HCT116 (cell line): ENCODE measurements around the gene TANGO6. TPM values are rescaled to one million over a fixed set of nuclear protein-coding genes. Genes with fewer than 3 reads are reported as not detected.

Source experiments
- ATAC-seq: fragments of 200-7000 bp; cut with Tn5 transposase; 2 replicates; pipeline ENCODE4 v1.9.1; 2020; ENCODE audit warnings: mild to moderate bottlenecking, moderate library complexity
- BruUV-seq: library from RNA; stranded (reverse); fragments of 400-500 nt; replicated peaks from 2 replicates; lab custom pipeline; 2021; lab: Mats Ljungman, UMichigan
- CTCF ChIA-PET: fragments of 300-600 bp; sonication (Branson Sonifier 250); formaldehyde crosslinking; loops from one replicate; lab custom pipeline; 2021; ENCODE audit warnings: antibody characterized with exemption; lab: Charles Lee
- POLR2A ChIA-PET: fragments of 300-600, 350-600 bp; sonication (Branson Sonifier 250); formaldehyde crosslinking; loops from one replicate; lab custom pipeline; 2021; ENCODE audit warnings: antibody characterized with exemption; lab: Charles Lee
- RAD21 ChIA-PET, 2 experiments: fragments of 300-600 bp; sonication (Branson Sonifier 250); formaldehyde crosslinking; loops; one replicate each; lab custom pipeline; 2023; ENCODE audit warnings: low total read pairs in 2 of 2; ENCODE audit not compliant: uncharacterized antibody in 2 of 2, unreplicated experiment in 2 of 2, low non-redundant PET in 1 of 2; lab: Charles Lee
- DNase-seq: peaks from one replicate; pipeline ENCODE4 v3.0.0-alpha.2; 2010; ENCODE audit warnings: low read depth, low spot score
- H2AFZ ChIP-seq: fragments of 200-600 bp; shearing (Covaris generic), sonication (generic); 2 replicates; pipeline ENCODE4 v1.6.1; 2017; ENCODE audit warnings: low read depth, mixed run types, mixed read lengths, antibody characterized with exemption, low read length; ENCODE audit not compliant: poor library complexity, severe bottlenecking
- H3K27ac ChIP-seq: 2 replicates; pipeline ENCODE4 v1.5.1; 2012; ENCODE audit warnings: low read depth, low read length
- H3K27me3 ChIP-seq: fragments of 200-600 bp; sonication (generic); 2 replicates; pipeline ENCODE4 v1.6.1; 2016; ENCODE audit warnings: mixed run types, low read length, mixed read lengths; ENCODE audit not compliant: insufficient read depth
- H3K36me3 ChIP-seq, 2 experiments: fragments of 200-500 bp in 1 of 2; fragments of 200-600 bp in 1 of 2; sonication (Bioruptor generic) in 1 of 2; sonication (generic) in 1 of 2; 2 replicates each; pipeline versions ENCODE4 v1.5.1 to v1.6.1; 2014 to 2016; ENCODE audit warnings: low read length in 2 of 2, inconsistent platforms in 1 of 2, mixed read lengths in 1 of 2, mixed run types in 1 of 2; ENCODE audit not compliant: insufficient read depth in 2 of 2, control insufficient read depth in 1 of 2
- H3K4me1 ChIP-seq, 2 experiments: fragments of 200-600 bp in 1 of 2; sonication (generic) in 1 of 2; 2 replicates each; pipeline versions ENCODE4 v1.5.1 to v1.6.1; 2012 to 2017; ENCODE audit warnings: low read length in 2 of 2, inconsistent platforms in 1 of 2, mild to moderate bottlenecking in 1 of 2, mixed read lengths in 1 of 2, mixed run types in 1 of 2, moderate library complexity in 1 of 2; ENCODE audit not compliant: insufficient read depth in 2 of 2, control insufficient read depth in 1 of 2
- H3K4me2 ChIP-seq: fragments of 200-600 bp; sonication (generic); 2 replicates; pipeline ENCODE4 v1.6.1; 2017; ENCODE audit warnings: mixed run types, low read length, mixed read lengths
- H3K4me3 ChIP-seq, 2 experiments: fragments of 200-600 bp in 1 of 2; sonication (generic) in 1 of 2; replicated peaks in 1 of 2; 2 replicates each; pipeline ENCODE4 v1.5.1; 2011 to 2016; ENCODE audit warnings: low read length in 2 of 2, control low read depth in 1 of 2, low read depth in 1 of 2, mild to moderate bottlenecking in 1 of 2, mixed read lengths in 1 of 2, mixed run types in 1 of 2
- H3K79me2 ChIP-seq: fragments of 200-600 bp; sonication (generic); 2 replicates; pipeline ENCODE4 v1.6.1; 2017; ENCODE audit warnings: mild to moderate bottlenecking, mixed run types, low read length, moderate library complexity, mixed read lengths; ENCODE audit not compliant: insufficient read depth
- H3K9ac ChIP-seq: fragments of 200-600 bp; sonication (generic); 2 replicates; pipeline ENCODE4 v1.6.1; 2016; ENCODE audit warnings: low read length, mixed read lengths
- H3K9me2 ChIP-seq: fragments of 200-600 bp; sonication (generic), shearing (Covaris generic); 2 replicates; pipeline ENCODE4 v1.6.1; 2017; ENCODE audit warnings: mixed run types, mild to moderate bottlenecking, moderate library complexity; ENCODE audit not compliant: insufficient read depth
- H3K9me3 ChIP-seq, 2 experiments: fragments of 200-500 bp in 1 of 2; fragments of 200-600 bp in 1 of 2; sonication (Bioruptor generic) in 1 of 2; sonication (generic) in 1 of 2; 2 replicates each; pipeline ENCODE4 v1.6.1; 2014 to 2017; ENCODE audit warnings: low read length in 2 of 2, mixed read lengths in 2 of 2, inconsistent platforms in 1 of 2, low read depth in 1 of 2, mild to moderate bottlenecking in 1 of 2, mixed run types in 1 of 2, moderate library complexity in 1 of 2; ENCODE audit not compliant: control insufficient read depth in 1 of 2, insufficient read depth in 1 of 2
- H4K20me1 ChIP-seq: fragments of 200-600 bp; sonication (generic), shearing (Covaris generic); 2 replicates; pipeline ENCODE4 v1.6.1; 2017; ENCODE audit warnings: mixed run types, mild to moderate bottlenecking, moderate library complexity; ENCODE audit not compliant: insufficient read depth
- ATF3 ChIP-seq: IDR thresholded peaks from 2 replicates; pipeline ENCODE4 v1.6.1; 2012
- CBX3 ChIP-seq: IDR thresholded peaks from 2 replicates; pipeline ENCODE4 v1.6.1; 2012; ENCODE audit warnings: low read depth
- CEBPB ChIP-seq: IDR thresholded peaks from 2 replicates; pipeline ENCODE4 v1.6.1; 2012; ENCODE audit warnings: low read depth
- CTCF ChIP-seq, 3 experiments: fragments of 200-600 bp in 1 of 3; sonication (generic) in 1 of 3; IDR thresholded peaks in 2 of 3; conservative IDR thresholded peaks in 1 of 3; 2 replicates each; pipeline ENCODE4 v1.5.1; 2012 to 2017; ENCODE audit warnings: low read depth in 2 of 3, low read length in 2 of 3, antibody characterized with exemption in 1 of 3, borderline replicate concordance in 1 of 3, control low read depth in 1 of 3, mild to moderate bottlenecking in 1 of 3, mixed read lengths in 1 of 3, mixed run types in 1 of 3, moderate library complexity in 1 of 3; ENCODE audit not compliant: insufficient read depth in 1 of 3
- ELF1 ChIP-seq: IDR thresholded peaks from 2 replicates; pipeline ENCODE4 v1.6.1; 2012; ENCODE audit warnings: low read depth, borderline replicate concordance
- EZH2 ChIP-seq: fragments of 200-600 bp; sonication (generic); IDR thresholded peaks from 2 replicates; pipeline ENCODE4 v1.6.1; 2017; ENCODE audit warnings: antibody characterized with exemption, mixed run types
- EZH2phosphoT487 ChIP-seq: fragments of 200-600 bp; IDR thresholded peaks from 2 replicates; pipeline ENCODE4 v1.6.1; 2018; ENCODE audit warnings: antibody characterized with exemption, borderline replicate concordance
- FOSL1 ChIP-seq: IDR thresholded peaks from 2 replicates; pipeline ENCODE4 v1.6.1; 2012; ENCODE audit warnings: low read depth
- POLR2AphosphoS5 ChIP-seq: IDR thresholded peaks from 2 replicates; pipeline ENCODE4 v1.6.1; 2011; ENCODE audit warnings: mild to moderate bottlenecking, low read depth, low read length, moderate library complexity
- RAD21 ChIP-seq: IDR thresholded peaks from 2 replicates; pipeline ENCODE4 v1.6.1; 2012; ENCODE audit warnings: low read depth, mild to moderate bottlenecking
- REST ChIP-seq: IDR thresholded peaks from 2 replicates; pipeline ENCODE4 v1.6.1; 2012; ENCODE audit warnings: low read depth
- SIN3A ChIP-seq: IDR thresholded peaks from 2 replicates; pipeline ENCODE4 v1.6.1; 2012; ENCODE audit warnings: low read depth
- SRF ChIP-seq: IDR thresholded peaks from 2 replicates; pipeline ENCODE4 v1.6.1; 2012; ENCODE audit warnings: low read depth
- YY1 ChIP-seq: IDR thresholded peaks from 2 replicates; pipeline ENCODE4 v1.6.1; 2011; ENCODE audit warnings: low read length, low read depth, moderate library complexity, mild to moderate bottlenecking; ENCODE audit not compliant: insufficient replicate concordance; ENCODE audit errors: extremely low read depth
- ZBTB33 ChIP-seq: IDR thresholded peaks from 2 replicates; pipeline ENCODE4 v1.6.1; 2011; ENCODE audit warnings: mild to moderate bottlenecking, low read length, moderate library complexity; ENCODE audit not compliant: insufficient replicate concordance; ENCODE audit errors: extremely low read depth
- ZFX ChIP-seq: fragments of 450-650 bp; IDR thresholded peaks from 2 replicates; pipeline ENCODE4 v1.6.1; 2017
- ZNF274 ChIP-seq: fragments of 200-500 bp; sonication (Bioruptor generic); IDR thresholded peaks from 2 replicates; pipeline ENCODE4 v1.6.1; 2014; ENCODE audit warnings: mild to moderate bottlenecking, low read depth, low read length, inconsistent platforms
- intact Hi-C: fragments of 100-400 bp; cut with micrococcal nuclease; formaldehyde crosslinking; loops from 2 replicates; pipeline ENCODE4 v1.10.0; 2022
- total RNA-seq: library from RNA; stranded (reverse); gene quantifications from one replicate; pipeline ENCODE4 v1.2.1, GENCODE V29; 2021; ENCODE audit not compliant: unreplicated experiment

Gene TANGO6
- total RNA-seq, 1 experiment from 2014 or later: 16.4 TPM

GRCh38 chr16:69105501-69106361 is 262.4 kb downstream of the TANGO6 start, which contains the start of gene HAS3:
TSS of gene HAS3 (plus strand) at chr16:69105653. CDS start at chr16:69109396, 3,743 bp downstream.
- ChIA-PET CTCF (interaction anchor here (0.8 to 2.0 kb wide), 11 partner anchors 19 to 258 kb away, joined by 3 to 14 read pairs (median 4); no protein-coding TSS in a partner anchor), RAD21 (interaction anchor here (0.5 to 1.7 kb wide), 7 partner anchors 13 to 203 kb away, joined by 3 to 5 read pairs (median 4); no protein-coding TSS in a partner anchor), POLR2A (interaction anchor here (0.7 to 2.0 kb wide), 13 partner anchors 16 to 823 kb away, joined by 3 to 21 read pairs (median 4); no protein-coding TSS in a partner anchor)
- no peaks in the 10 kb centered on the region for H3K27me3 ChIP-seq
- H3K36me3 ChIP-seq: peaks cover 13 to 21% of the 10 kb centered on the region in 2 experiments; a peak in 3 of 4 replicates
- H3K4me2 ChIP-seq: peak within 1 kb of the TSS; percentile 99
- peaks cover 24 to 66% of the 10 kb centered on the region in 2 experiments for H3K4me1 ChIP-seq
- H3K27ac ChIP-seq: peak within 1 kb of the TSS; percentile 74
- no peaks in the 10 kb centered on the region for H3K9me3 ChIP-seq
- ATAC-seq: peak; percentile 72
- H4K20me1 ChIP-seq: peaks cover 13% of the 10 kb centered on the region; the same call in 1 of the 2 replicates
- intact Hi-C loops: loop anchor here (1.0 to 5.0 kb wide), 4 partner anchors 111 to 258 kb away; no protein-coding TSS in a partner anchor
- no peak within 1 kb of the TSS for H2AFZ ChIP-seq
- no peaks in the 10 kb centered on the region for H3K9me2 ChIP-seq
- DNase-seq: peak; percentile 69
- H3K4me3 ChIP-seq: peak within 1 kb of the TSS; percentile 81 to 90
- peaks cover 50% of the 10 kb centered on the region for H3K79me2 ChIP-seq
- TSS peak; percentile 50 for BruUV-seq
- peak within 1 kb of the TSS; percentile 91 for H3K9ac ChIP-seq
- peak; percentile 93 for TF ChIP-seq POLR2AphosphoS5
- no peak for TF ChIP-seq REST
- peak; percentile 96 for TF ChIP-seq RAD21
- TF ChIP-seq EZH2: no peak
- peak; percentile 21 for TF ChIP-seq SIN3A
- TF ChIP-seq CBX3: no peak
- TF ChIP-seq SRF: no peak
- TF ChIP-seq YY1: peak; percentile 35
- TF ChIP-seq FOSL1: no peak
- peak; percentile 49; the same call in 1 of the 2 replicates for TF ChIP-seq ZFX
- no peak for TF ChIP-seq EZH2phosphoT487
- no peak; the same call in 1 of the 2 replicates for TF ChIP-seq ELF1
- peak; percentile 35 to 88 (median 59); a peak in 5 of 6 replicates for TF ChIP-seq CTCF (IDR thresholded peaks at IDR 0.05 in 2 of 3, conservative IDR thresholded peaks at IDR 0.05 in 1 of 3; ENCODE audit: borderline replicate concordance in 1 of 3, insufficient read depth in 1 of 3, low read depth in 2 of 3, low read length in 2 of 3)
- TF ChIP-seq ZNF274: no peak
- TF ChIP-seq ZBTB33: no peak
- no peak for TF ChIP-seq CEBPB
- TF ChIP-seq ATF3: no peak
